ENCODE data around the gene KANSL1. TPM values are rescaled to one million over a fixed set of nuclear protein-coding genes. Genes with fewer than 3 reads are reported as not detected.

KANSL1 gene
- polyA plus RNA-seq, 1 donor from 2014 or later, result 65.0 TPM

DNA sequence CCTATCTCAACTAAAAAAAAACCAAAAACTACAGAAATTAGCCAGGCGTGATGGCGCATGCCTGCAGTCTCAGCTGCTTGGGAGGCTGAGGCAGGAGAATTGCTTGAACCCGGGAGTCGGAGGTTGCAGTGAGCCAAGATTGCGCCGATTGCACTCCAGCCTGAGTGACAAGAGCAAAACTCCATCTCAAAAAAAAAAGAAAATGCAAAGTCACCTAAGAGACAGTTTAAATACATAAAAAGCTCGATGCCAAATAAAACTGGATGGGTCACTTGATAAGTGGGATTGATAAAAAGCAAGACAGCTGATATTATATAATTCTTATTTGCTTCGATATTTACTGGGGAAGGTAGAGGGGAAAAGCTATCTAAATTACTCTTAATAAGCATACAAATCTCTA lies 15.8 kb upstream of the KANSL1 start:
- no peaks in the 10 kb centered on the region for H3F3A ChIP-seq (ENCODE audit: insufficient read depth, low read length, poor library complexity, severe bottlenecking)
- H3K27me3 ChIP-seq (ENCODE audit: insufficient read depth, low read depth, low read length), result no peaks in the 10 kb centered on the region
- H3K36me3 ChIP-seq (ENCODE audit: insufficient read depth, low read length), result no peaks in the 10 kb centered on the region
- H3K4me3 ChIP-seq (ENCODE audit: low read length), result no peak overlapping the region
- H2AFZ ChIP-seq (ENCODE audit: low read depth, low read length), result no peak overlapping the region
- H3K9ac ChIP-seq (ENCODE audit: low read length), result no peak overlapping the region
- no peak overlapping the region for H3K27ac ChIP-seq (ENCODE audit: low read length)
- peaks cover 59% of the 10 kb centered on the region for H3K79me2 ChIP-seq (replicated peaks; ENCODE audit: insufficient read depth, low read length)
- H4K20me1 ChIP-seq (ENCODE audit: insufficient read depth), result no peaks in the 10 kb centered on the region
- H3K9me3 ChIP-seq (ENCODE audit: low read length), result no peaks in the 10 kb centered on the region
- H3K9me2 ChIP-seq (ENCODE audit: insufficient read depth, low read length), result no peaks in the 10 kb centered on the region
- TF ChIP-seq EZH2 (IDR thresholded peaks at IDR 0.05; ENCODE audit: borderline replicate concordance, insufficient read depth, low read length, poor library complexity, severe bottlenecking), result no peak
- H3K4me2 ChIP-seq (ENCODE audit: low read length), result no peak overlapping the region

DNA sequence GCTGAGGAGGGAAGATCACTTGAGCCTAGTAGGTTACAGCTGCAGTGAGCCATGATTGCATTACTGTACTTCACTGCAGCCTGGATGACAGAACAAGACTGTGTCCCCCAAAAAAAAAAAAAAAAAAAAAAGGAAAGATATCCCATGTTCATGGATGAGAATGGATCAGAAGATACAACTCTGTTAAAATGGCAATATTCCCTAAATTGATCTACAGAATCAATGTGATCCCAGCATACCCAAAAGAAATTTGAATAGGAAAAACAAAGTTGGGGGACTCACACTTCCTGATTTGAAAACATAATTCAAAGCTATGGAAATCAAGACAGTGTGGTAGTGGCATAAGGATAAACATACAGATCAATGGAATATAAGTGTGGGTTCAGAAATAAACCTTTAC lies 12.7 kb upstream of the KANSL1 start:
- Histone ChIP-seq H3F3A (ENCODE audit: insufficient read depth, low read length, poor library complexity, severe bottlenecking) (no peaks in the 10 kb centered on the region), H3K9me3 (ENCODE audit: low read length) (no peaks in the 10 kb centered on the region), H3K36me3 (ENCODE audit: insufficient read depth, low read length) (no peaks in the 10 kb centered on the region), H3K4me3 (ENCODE audit: low read length) (no peak overlapping the region), H3K9ac (ENCODE audit: low read length) (no peak overlapping the region), H3K27ac (ENCODE audit: low read length) (no peak overlapping the region), H3K9me2 (ENCODE audit: insufficient read depth, low read length) (no peaks in the 10 kb centered on the region), H2AFZ (ENCODE audit: low read depth, low read length) (no peak overlapping the region), H3K27me3 (ENCODE audit: insufficient read depth, low read depth, low read length) (no peaks in the 10 kb centered on the region), H3K79me2 (replicated peaks; ENCODE audit: insufficient read depth, low read length) (peaks cover 81% of the 10 kb centered on the region), H3K4me2 (ENCODE audit: low read length) (no peak overlapping the region), H4K20me1 (ENCODE audit: insufficient read depth) (no peaks in the 10 kb centered on the region)
- TF ChIP-seq MXI1 (conservative IDR thresholded peaks at IDR 0.05; ENCODE audit: poor library complexity, severe bottlenecking), result no peak
- TF ChIP-seq SMC3 (conservative IDR thresholded peaks at IDR 0.05; ENCODE audit: poor library complexity), result no peak
- TF ChIP-seq, protein P1, sequence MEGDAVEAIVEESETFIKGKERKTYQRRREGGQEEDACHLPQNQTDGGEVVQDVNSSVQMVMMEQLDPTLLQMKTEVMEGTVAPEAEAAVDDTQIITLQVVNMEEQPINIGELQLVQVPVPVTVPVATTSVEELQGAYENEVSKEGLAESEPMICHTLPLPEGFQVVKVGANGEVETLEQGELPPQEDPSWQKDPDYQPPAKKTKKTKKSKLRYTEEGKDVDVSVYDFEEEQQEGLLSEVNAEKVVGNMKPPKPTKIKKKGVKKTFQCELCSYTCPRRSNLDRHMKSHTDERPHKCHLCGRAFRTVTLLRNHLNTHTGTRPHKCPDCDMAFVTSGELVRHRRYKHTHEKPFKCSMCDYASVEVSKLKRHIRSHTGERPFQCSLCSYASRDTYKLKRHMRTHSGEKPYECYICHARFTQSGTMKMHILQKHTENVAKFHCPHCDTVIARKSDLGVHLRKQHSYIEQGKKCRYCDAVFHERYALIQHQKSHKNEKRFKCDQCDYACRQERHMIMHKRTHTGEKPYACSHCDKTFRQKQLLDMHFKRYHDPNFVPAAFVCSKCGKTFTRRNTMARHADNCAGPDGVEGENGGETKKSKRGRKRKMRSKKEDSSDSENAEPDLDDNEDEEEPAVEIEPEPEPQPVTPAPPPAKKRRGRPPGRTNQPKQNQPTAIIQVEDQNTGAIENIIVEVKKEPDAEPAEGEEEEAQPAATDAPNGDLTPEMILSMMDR (IDR thresholded peaks at IDR 0.05; ENCODE audit: poor library complexity, severe bottlenecking), result no peak
- TF ChIP-seq EZH2 (IDR thresholded peaks at IDR 0.05; ENCODE audit: borderline replicate concordance, insufficient read depth, low read length, poor library complexity, severe bottlenecking), result no peak
- no peak for TF ChIP-seq POLR2AphosphoS5 (IDR thresholded peaks at IDR 0.05)
- TF ChIP-seq EP300 (conservative IDR thresholded peaks at IDR 0.05; ENCODE audit: poor library complexity, severe bottlenecking), result no peak
- no peak for TF ChIP-seq RAD21 (conservative IDR thresholded peaks at IDR 0.05)
- TF ChIP-seq TAF1 (IDR thresholded peaks at IDR 0.05; ENCODE audit: low read depth), result no peak

DNA sequence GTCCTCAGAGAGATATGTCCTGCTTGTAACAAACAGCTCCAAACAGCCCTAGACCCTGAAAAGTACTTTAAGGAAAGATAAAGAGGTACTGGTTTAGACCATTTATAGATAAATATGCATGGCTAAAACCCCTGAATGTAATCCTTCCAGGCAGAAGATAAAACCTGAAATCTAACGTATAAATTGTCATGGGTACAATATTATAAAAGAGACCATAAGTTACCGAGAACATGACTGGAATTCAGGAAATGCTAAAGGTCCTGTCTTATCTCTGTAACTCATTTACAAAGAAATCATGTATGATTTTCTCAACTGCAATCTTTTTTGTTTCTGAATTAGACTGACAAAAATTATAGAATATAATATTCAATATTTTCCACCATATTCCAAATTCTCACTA lies 9.2 kb upstream of the KANSL1 start:
- no peaks in the 10 kb centered on the region for H3K9me2 ChIP-seq (ENCODE audit: insufficient read depth, low read length)
- no peaks in the 10 kb centered on the region for H3K36me3 ChIP-seq (ENCODE audit: insufficient read depth, low read length)
- H3K9me3 ChIP-seq (ENCODE audit: low read length), result no peaks in the 10 kb centered on the region
- H3K4me2 ChIP-seq (ENCODE audit: low read length), result no peak overlapping the region
- no peak overlapping the region for H2AFZ ChIP-seq (ENCODE audit: low read depth, low read length)
- H3K9ac ChIP-seq (ENCODE audit: low read length), result no peak overlapping the region
- H3K27me3 ChIP-seq (ENCODE audit: insufficient read depth, low read depth, low read length), result no peaks in the 10 kb centered on the region
- TF ChIP-seq RAD21 (conservative IDR thresholded peaks at IDR 0.05) (no peak), EP300 (conservative IDR thresholded peaks at IDR 0.05; ENCODE audit: poor library complexity, severe bottlenecking) (no peak), MXI1 (conservative IDR thresholded peaks at IDR 0.05; ENCODE audit: poor library complexity, severe bottlenecking) (no peak), TAF1 (IDR thresholded peaks at IDR 0.05; ENCODE audit: low read depth) (no peak), EZH2 (IDR thresholded peaks at IDR 0.05; ENCODE audit: borderline replicate concordance, insufficient read depth, low read length, poor library complexity, severe bottlenecking) (no peak), SMC3 (conservative IDR thresholded peaks at IDR 0.05; ENCODE audit: poor library complexity) (no peak), POLR2AphosphoS5 (IDR thresholded peaks at IDR 0.05) (no peak)
- TF ChIP-seq, protein P1 (IDR thresholded peaks at IDR 0.05; ENCODE audit: poor library complexity, severe bottlenecking), result no peak
- TF ChIP-seq, protein P2, sequence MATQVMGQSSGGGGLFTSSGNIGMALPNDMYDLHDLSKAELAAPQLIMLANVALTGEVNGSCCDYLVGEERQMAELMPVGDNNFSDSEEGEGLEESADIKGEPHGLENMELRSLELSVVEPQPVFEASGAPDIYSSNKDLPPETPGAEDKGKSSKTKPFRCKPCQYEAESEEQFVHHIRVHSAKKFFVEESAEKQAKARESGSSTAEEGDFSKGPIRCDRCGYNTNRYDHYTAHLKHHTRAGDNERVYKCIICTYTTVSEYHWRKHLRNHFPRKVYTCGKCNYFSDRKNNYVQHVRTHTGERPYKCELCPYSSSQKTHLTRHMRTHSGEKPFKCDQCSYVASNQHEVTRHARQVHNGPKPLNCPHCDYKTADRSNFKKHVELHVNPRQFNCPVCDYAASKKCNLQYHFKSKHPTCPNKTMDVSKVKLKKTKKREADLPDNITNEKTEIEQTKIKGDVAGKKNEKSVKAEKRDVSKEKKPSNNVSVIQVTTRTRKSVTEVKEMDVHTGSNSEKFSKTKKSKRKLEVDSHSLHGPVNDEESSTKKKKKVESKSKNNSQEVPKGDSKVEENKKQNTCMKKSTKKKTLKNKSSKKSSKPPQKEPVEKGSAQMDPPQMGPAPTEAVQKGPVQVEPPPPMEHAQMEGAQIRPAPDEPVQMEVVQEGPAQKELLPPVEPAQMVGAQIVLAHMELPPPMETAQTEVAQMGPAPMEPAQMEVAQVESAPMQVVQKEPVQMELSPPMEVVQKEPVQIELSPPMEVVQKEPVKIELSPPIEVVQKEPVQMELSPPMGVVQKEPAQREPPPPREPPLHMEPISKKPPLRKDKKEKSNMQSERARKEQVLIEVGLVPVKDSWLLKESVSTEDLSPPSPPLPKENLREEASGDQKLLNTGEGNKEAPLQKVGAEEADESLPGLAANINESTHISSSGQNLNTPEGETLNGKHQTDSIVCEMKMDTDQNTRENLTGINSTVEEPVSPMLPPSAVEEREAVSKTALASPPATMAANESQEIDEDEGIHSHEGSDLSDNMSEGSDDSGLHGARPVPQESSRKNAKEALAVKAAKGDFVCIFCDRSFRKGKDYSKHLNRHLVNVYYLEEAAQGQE (IDR thresholded peaks at IDR 0.05; ENCODE audit: borderline replicate concordance), result no peak
- no peak overlapping the region for H3K4me3 ChIP-seq (ENCODE audit: low read length)
- H4K20me1 ChIP-seq (ENCODE audit: insufficient read depth), result no peaks in the 10 kb centered on the region
- no peaks in the 10 kb centered on the region for H3F3A ChIP-seq (ENCODE audit: insufficient read depth, low read length, poor library complexity, severe bottlenecking)
- H3K79me2 ChIP-seq (replicated peaks; ENCODE audit: insufficient read depth, low read length), result peaks cover 84% of the 10 kb centered on the region
- H3K27ac ChIP-seq (ENCODE audit: low read length), result no peak overlapping the region
